SK-N-SH treated with all-trans-retinoic acid at 6 μM for 48 hours (cell line): ENCODE results near the gene PTH1R.

Experiments
- ATAC-seq: fragments of 200-7000 bp; cut with Tn5 transposase; 3 replicates; pipeline ENCODE4 v1.9.1; 2020; ENCODE audit warnings: mild to moderate bottlenecking, moderate library complexity
- ARNTL ChIP-seq: fragments of 450-650 bp; formaldehyde crosslinking; IDR thresholded peaks from 2 replicates; pipeline ENCODE4 v1.5.0; 2020; ENCODE audit warnings: low read depth, mild to moderate bottlenecking, moderate library complexity, borderline replicate concordance
- BACH2 ChIP-seq: fragments of 250-450 bp; sonication (Bioruptor Pico); IDR thresholded peaks from 2 replicates; pipeline ENCODE4 v1.9.0; 2021; ENCODE audit warnings: mild to moderate bottlenecking, borderline replicate concordance
- CSDC2 ChIP-seq: fragments of 250-450 bp; sonication (Bioruptor Pico); IDR thresholded peaks from 2 replicates; pipeline ENCODE4 v1.5.0; 2020; ENCODE audit warnings: mild to moderate bottlenecking, moderate library complexity
- ESRRG ChIP-seq: fragments of 250-450 bp; sonication (Bioruptor Pico); IDR thresholded peaks from 2 replicates; pipeline ENCODE4 v1.6.1; 2021; ENCODE audit warnings: mild to moderate bottlenecking
- GLIS3 ChIP-seq: fragments of 250-450 bp; sonication (Bioruptor Pico); IDR thresholded peaks from 2 replicates; pipeline ENCODE4 v1.5.0; 2020; ENCODE audit warnings: mild to moderate bottlenecking, moderate library complexity
- ISL1 ChIP-seq: fragments of 250-450 bp; sonication (Bioruptor Pico); IDR thresholded peaks from 2 replicates; pipeline ENCODE4 v2.1.2; 2022; ENCODE audit warnings: mild to moderate bottlenecking, moderate library complexity
- OSR1 ChIP-seq: fragments of 250-450 bp; sonication (Bioruptor Pico); IDR thresholded peaks from 2 replicates; pipeline ENCODE4 v1.8.0; 2022; ENCODE audit warnings: moderate library complexity, mild to moderate bottlenecking, inconsistent platforms
- PPARA ChIP-seq: fragments of 250-450 bp; sonication (Bioruptor Pico); IDR thresholded peaks from 2 replicates; pipeline ENCODE4 v1.5.0; 2020; ENCODE audit warnings: mild to moderate bottlenecking, borderline replicate concordance
- RARB ChIP-seq: fragments of 250-450 bp; sonication (Bioruptor Pico); IDR thresholded peaks from 2 replicates; pipeline ENCODE4 v1.8.0; 2021; ENCODE audit warnings: mild to moderate bottlenecking, moderate library complexity
- SNAI2 ChIP-seq: fragments of 250-450 bp; sonication (Bioruptor Pico); IDR thresholded peaks from 2 replicates; pipeline ENCODE4 v1.5.0; 2020; ENCODE audit warnings: mild to moderate bottlenecking, moderate library complexity
- TCF4 ChIP-seq: fragments of 250-450 bp; sonication (Bioruptor Pico); IDR thresholded peaks from 2 replicates; pipeline ENCODE4 v1.8.0; 2021; ENCODE audit warnings: mild to moderate bottlenecking, moderate library complexity, borderline replicate concordance
- TOX ChIP-seq: fragments of 250-450 bp; sonication (Bioruptor Pico); IDR thresholded peaks from 2 replicates; pipeline ENCODE4 v1.8.0; 2021; ENCODE audit warnings: mild to moderate bottlenecking, moderate library complexity, borderline replicate concordance
- ZC3H10 ChIP-seq: fragments of 250-450 bp; sonication (Bioruptor Pico); IDR thresholded peaks from 2 replicates; pipeline ENCODE4 v1.5.1; 2021; ENCODE audit warnings: mild to moderate bottlenecking, moderate library complexity
- ZFP3 ChIP-seq: fragments of 250-450 bp; sonication (Bioruptor Pico); IDR thresholded peaks from 2 replicates; pipeline ENCODE4 v1.5.0; 2020; ENCODE audit warnings: mild to moderate bottlenecking, moderate library complexity
- ZFP30 ChIP-seq: fragments of 450-650 bp; formaldehyde crosslinking; IDR thresholded peaks from 2 replicates; pipeline ENCODE4 v1.5.0; 2022; ENCODE audit warnings: mild to moderate bottlenecking, moderate library complexity
- ZNF565 ChIP-seq: fragments of 450-650 bp; formaldehyde crosslinking; conservative IDR thresholded peaks from 2 replicates; pipeline ENCODE4 v1.5.0; 2020; ENCODE audit warnings: low read depth, mild to moderate bottlenecking, moderate library complexity
- ZNF70 ChIP-seq: fragments of 450-650 bp; formaldehyde crosslinking; IDR thresholded peaks from 2 replicates; pipeline ENCODE4 v1.5.0; 2020; ENCODE audit warnings: mild to moderate bottlenecking, moderate library complexity
- ZNF8 ChIP-seq: fragments of 450-650 bp; formaldehyde crosslinking; IDR thresholded peaks from 2 replicates; pipeline ENCODE4 v1.5.0; 2020; ENCODE audit warnings: mild to moderate bottlenecking, moderate library complexity
- TF ChIP-seq, protein P1 (sequence below): fragments of 250-450 bp; sonication (Bioruptor Pico); IDR thresholded peaks from 2 replicates; pipeline ENCODE4 v1.8.0; 2020; ENCODE audit warnings: mild to moderate bottlenecking, moderate library complexity, borderline replicate concordance
- TF ChIP-seq, protein P2 (sequence below): fragments of 250-450 bp; sonication (Bioruptor Pico); IDR thresholded peaks from 2 replicates; pipeline ENCODE4 v1.5.0; 2020; ENCODE audit warnings: mild to moderate bottlenecking, moderate library complexity
- TF ChIP-seq, protein P3 (sequence below): fragments of 250-450 bp; sonication (Bioruptor Pico); IDR thresholded peaks from 2 replicates; pipeline ENCODE4 v1.5.1; 2021; ENCODE audit warnings: mild to moderate bottlenecking, moderate library complexity

Gene PTH1R

DNA sequence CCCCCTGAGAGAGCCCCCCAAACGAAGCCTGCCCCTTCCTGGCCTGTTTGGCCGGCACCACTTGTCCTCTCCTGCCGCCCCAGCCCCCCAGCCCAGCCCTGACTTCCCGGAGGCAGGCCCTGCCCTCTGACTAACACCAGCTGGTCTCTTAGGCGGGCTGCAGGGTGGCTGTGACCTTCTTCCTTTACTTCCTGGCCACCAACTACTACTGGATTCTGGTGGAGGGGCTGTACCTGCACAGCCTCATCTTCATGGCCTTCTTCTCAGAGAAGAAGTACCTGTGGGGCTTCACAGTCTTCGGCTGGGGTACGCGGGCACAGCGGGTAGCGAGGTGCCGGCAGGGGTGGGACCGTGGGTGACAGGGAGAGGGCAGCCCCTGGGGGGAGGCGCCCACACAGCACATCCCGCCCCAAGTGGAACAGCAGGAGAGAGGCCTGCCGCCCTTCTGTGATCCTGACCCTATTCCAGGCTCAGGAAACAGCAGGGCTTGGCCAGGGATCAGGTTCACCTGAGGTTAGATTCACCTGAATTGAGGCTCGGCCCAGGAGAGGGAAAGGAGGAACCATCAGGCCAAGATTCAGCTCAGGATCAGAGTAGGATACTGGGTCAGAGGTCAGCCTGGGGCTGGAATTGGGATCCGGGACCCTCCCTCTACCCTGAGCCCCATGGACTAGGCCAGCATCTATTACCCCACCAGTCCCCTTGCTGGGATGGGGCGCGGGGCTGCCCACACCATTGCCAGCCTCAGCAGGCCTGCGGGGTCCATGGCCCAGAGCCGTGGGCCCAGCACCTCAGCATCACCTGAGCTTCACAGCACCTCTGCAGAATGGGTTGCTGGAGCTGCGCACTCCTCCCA is 21.9 kb downstream of the PTH1R start:
- ATAC-seq: no peak
- no peak for TF ChIP-seq GLIS3 (CRISPR knock-in tag)
- no peak for TF ChIP-seq RARB (CRISPR knock-in tag)
- no peak for TF ChIP-seq OSR1 (CRISPR knock-in tag)
- TF ChIP-seq, protein P1, sequence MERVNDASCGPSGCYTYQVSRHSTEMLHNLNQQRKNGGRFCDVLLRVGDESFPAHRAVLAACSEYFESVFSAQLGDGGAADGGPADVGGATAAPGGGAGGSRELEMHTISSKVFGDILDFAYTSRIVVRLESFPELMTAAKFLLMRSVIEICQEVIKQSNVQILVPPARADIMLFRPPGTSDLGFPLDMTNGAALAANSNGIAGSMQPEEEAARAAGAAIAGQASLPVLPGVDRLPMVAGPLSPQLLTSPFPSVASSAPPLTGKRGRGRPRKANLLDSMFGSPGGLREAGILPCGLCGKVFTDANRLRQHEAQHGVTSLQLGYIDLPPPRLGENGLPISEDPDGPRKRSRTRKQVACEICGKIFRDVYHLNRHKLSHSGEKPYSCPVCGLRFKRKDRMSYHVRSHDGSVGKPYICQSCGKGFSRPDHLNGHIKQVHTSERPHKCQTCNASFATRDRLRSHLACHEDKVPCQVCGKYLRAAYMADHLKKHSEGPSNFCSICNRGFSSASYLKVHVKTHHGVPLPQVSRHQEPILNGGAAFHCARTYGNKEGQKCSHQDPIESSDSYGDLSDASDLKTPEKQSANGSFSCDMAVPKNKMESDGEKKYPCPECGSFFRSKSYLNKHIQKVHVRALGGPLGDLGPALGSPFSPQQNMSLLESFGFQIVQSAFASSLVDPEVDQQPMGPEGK (CRISPR knock-in tag): no peak
- TF ChIP-seq ZNF70: no peak
- no peak for TF ChIP-seq CSDC2
- TF ChIP-seq, protein P2, sequence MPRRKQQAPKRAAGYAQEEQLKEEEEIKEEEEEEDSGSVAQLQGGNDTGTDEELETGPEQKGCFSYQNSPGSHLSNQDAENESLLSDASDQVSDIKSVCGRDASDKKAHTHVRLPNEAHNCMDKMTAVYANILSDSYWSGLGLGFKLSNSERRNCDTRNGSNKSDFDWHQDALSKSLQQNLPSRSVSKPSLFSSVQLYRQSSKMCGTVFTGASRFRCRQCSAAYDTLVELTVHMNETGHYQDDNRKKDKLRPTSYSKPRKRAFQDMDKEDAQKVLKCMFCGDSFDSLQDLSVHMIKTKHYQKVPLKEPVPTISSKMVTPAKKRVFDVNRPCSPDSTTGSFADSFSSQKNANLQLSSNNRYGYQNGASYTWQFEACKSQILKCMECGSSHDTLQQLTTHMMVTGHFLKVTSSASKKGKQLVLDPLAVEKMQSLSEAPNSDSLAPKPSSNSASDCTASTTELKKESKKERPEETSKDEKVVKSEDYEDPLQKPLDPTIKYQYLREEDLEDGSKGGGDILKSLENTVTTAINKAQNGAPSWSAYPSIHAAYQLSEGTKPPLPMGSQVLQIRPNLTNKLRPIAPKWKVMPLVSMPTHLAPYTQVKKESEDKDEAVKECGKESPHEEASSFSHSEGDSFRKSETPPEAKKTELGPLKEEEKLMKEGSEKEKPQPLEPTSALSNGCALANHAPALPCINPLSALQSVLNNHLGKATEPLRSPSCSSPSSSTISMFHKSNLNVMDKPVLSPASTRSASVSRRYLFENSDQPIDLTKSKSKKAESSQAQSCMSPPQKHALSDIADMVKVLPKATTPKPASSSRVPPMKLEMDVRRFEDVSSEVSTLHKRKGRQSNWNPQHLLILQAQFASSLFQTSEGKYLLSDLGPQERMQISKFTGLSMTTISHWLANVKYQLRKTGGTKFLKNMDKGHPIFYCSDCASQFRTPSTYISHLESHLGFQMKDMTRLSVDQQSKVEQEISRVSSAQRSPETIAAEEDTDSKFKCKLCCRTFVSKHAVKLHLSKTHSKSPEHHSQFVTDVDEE: no peak
- TF ChIP-seq PPARA (CRISPR knock-in tag): no peak
- TF ChIP-seq ZNF565 (CRISPR knock-in tag): no peak
- TF ChIP-seq TOX: no peak
- no peak for TF ChIP-seq ZFP3 (CRISPR knock-in tag)
- TF ChIP-seq SNAI2: no peak
- no peak for TF ChIP-seq ZNF8 (CRISPR knock-in tag)
- no peak for TF ChIP-seq ARNTL (CRISPR knock-in tag)
- TF ChIP-seq ESRRG: no peak
- TF ChIP-seq TCF4 (CRISPR knock-in tag): no peak
- TF ChIP-seq, protein P3, sequence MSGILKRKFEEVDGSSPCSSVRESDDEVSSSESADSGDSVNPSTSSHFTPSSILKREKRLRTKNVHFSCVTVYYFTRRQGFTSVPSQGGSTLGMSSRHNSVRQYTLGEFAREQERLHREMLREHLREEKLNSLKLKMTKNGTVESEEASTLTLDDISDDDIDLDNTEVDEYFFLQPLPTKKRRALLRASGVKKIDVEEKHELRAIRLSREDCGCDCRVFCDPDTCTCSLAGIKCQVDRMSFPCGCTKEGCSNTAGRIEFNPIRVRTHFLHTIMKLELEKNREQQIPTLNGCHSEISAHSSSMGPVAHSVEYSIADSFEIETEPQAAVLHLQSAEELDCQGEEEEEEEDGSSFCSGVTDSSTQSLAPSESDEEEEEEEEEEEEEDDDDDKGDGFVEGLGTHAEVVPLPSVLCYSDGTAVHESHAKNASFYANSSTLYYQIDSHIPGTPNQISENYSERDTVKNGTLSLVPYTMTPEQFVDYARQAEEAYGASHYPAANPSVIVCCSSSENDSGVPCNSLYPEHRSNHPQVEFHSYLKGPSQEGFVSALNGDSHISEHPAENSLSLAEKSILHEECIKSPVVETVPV (CRISPR knock-in tag): no peak
- TF ChIP-seq ZC3H10: no peak
- no peak for TF ChIP-seq ZFP30 (CRISPR knock-in tag)

DNA sequence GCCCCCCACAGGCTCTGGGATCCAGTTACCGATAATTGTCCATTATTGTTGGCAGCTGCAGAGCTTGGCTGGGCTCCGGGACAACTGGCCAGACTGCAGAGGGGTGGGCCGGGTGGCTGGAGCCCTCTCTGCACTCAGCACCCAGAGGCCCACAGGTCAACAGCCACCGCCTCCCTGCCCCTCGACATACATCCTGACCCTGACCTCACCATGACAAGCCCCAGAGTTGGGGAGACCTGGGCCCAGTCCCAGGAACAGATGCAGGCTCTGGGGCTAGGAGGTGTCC is 22.4 kb downstream of the PTH1R start:
- TF ChIP-seq GLIS3 (CRISPR knock-in tag): no peak
- TF ChIP-seq BACH2 (CRISPR knock-in tag): no peak
- TF ChIP-seq ZNF565 (CRISPR knock-in tag): no peak
- no peak for TF ChIP-seq RARB (CRISPR knock-in tag)
- no peak for TF ChIP-seq CSDC2
- no peak for TF ChIP-seq ZFP30 (CRISPR knock-in tag)
- no peak for TF ChIP-seq TCF4 (CRISPR knock-in tag)
- no peak for TF ChIP-seq ESRRG
- no peak for TF ChIP-seq SNAI2
- TF ChIP-seq ZFP3 (CRISPR knock-in tag): no peak
- no peak for TF ChIP-seq PPARA (CRISPR knock-in tag)
- no peak for ATAC-seq

DNA sequence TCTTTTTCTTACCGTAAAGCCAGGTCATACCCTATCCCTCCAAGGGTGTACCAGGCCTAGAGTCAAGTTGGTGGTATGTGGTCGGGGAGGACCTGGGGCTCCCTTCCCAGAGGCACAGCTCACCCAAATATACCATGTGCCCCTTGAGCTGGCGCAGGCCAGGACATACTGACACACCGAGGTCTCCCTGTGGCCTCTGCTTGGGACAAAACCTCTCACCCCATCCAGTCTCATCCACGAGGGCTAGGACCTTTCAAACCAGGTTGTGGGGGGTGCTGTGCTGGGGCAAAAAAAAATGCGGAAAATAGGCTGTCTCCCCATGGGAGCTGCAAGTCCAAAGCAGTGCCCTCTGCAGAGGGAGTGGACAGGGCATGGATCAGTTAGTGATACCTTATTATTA is 22.8 kb downstream of the PTH1R start:
- no peak for ATAC-seq
- TF ChIP-seq ISL1 (CRISPR knock-in tag) (no peak), OSR1 (CRISPR knock-in tag) (no peak), GLIS3 (CRISPR knock-in tag) (no peak), ZNF565 (CRISPR knock-in tag) (no peak), CSDC2 (no peak)

DNA sequence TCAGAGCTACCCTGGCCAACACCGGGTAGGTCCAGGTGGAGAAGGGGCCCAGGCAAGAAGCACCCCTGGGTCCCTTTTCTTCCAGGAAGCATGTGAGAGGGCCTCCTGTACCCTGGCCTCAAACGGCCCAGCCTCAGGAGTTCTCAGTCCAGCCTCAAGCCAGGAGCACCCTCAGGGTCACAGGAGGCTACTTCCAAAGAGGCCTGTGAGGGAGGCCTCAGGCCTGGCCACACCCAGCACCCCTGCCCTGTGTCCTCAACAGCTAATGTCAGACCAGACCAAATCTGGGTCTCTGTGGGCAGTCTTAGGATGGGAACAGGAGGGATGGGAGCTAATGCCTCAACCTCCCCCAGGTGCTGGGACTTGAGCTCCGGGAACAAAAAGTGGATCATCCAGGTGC is 23.5 kb downstream of the PTH1R start:
- ATAC-seq: no peak
- no peak for TF ChIP-seq TOX
- no peak for TF ChIP-seq RARB (CRISPR knock-in tag)
- TF ChIP-seq CSDC2: no peak
- no peak for TF ChIP-seq ARNTL (CRISPR knock-in tag)
- no peak for TF ChIP-seq ISL1 (CRISPR knock-in tag)
